Kidney glomerular epithelial cell (primary cell): ENCODE data around the gene SLC35A1.

ENCODE experiments used
- DNase-seq: peaks from one replicate; lab custom pipeline; 2025; lab: John Stamatoyannopoulos, UW

The SLC35A1 gene

DNA sequence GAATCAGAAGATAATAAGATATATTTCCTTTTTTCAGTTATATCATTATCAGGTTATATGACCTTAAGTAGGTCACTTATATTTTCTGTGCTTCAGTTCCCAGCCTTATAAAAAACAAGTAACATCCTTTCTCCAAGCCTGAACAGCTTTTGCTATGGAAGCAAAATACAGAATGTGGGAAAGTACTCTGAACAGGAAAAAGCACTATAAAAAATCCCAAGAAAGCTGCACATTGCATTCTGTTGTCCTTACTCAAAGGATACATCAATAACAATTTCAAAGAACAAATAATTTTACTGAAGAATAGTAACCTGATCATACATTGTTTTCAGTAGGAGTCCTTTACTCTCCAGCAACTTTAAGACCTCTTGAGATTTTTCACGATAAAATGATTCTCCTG lies 56.4 kb downstream of the SLC35A1 start:
- DNase-seq, result no peak

DNA sequence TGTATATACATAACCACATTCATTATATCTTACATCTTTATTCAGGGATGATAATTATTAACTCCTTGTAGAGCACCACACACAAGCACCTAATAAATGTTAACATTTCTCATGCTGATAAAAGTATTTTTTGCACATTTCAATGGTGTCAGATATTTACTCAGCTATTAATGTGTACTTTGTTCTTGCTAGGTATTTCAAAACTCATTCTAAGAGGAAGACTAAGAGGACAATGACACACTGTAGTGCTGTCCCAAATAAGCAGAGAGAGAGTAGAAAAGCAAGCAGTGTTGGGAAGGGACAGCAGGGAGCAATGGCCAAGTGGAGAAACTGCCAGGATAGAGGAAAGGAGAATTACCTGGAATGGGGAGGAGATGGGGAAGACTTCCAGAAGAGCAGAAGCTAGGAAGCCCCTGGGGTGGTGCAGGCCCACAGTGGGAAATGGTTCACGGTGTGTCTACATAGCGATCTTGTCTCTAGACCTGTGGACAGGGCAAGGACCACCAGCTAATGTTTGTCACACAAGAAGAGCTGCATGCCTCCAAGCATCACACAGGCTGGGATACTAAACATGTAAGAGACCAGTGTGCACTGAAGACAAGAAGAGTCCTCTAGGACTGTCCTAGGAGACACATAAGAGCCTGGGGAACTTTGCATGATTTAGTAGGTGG lies 61.7 kb downstream of the SLC35A1 start:
- DNase-seq, result no peak

DNA sequence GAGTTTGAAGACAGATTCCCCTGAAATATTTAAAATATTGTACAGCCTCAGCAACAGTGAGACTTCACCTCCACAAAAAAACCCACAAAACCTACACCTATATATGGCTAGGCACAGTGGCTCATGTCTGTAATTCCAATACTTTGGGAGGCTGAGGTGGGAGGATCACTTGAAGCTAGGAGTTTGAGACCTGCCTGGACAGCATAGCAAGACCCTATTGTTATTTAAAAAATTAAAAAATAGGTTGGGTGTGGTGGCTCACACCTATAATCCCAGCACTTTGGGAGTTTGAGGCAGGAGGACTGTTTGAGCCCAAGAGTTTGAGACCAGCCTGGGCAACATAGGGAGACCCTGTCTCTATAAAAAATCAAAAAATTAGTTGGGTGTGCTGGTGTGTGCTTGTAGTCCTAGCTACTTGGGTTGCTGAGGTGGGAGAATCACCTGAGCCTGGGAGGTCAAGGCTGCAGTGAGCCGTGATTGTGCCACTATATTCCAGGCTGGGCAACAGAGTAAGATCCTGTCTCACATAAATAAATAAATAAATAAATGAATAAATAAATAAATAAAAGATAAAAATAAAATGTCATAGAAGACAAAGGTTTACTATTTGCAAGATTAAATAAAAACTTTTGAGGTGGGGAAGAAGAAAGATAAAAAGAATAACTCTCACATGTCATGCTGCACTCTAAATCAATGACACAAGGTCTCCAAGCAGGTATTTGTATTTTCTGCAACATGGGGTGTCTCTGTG lies 65.9 kb downstream of the SLC35A1 start:
- no peak for DNase-seq

DNA sequence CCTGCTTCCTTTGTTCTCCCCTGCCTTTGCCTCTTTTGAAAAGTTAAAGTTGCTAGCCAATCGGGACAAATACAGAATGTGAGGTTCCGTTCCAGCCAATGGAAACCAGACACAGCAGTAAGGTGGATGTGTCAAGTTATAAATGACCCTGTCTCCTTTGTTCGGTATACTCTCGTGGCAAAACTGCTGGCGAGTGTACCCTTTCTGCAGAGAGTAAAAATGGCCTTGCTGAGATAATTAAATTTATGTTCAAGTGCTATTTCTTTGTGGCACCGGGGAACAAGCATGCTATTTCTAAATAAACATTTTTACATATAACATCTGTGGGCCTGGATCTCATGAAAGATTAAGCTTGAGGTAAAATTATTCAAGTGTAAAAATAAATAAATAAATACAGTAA lies 66.8 kb downstream of the SLC35A1 start:
- DNase-seq, result no peak

DNA sequence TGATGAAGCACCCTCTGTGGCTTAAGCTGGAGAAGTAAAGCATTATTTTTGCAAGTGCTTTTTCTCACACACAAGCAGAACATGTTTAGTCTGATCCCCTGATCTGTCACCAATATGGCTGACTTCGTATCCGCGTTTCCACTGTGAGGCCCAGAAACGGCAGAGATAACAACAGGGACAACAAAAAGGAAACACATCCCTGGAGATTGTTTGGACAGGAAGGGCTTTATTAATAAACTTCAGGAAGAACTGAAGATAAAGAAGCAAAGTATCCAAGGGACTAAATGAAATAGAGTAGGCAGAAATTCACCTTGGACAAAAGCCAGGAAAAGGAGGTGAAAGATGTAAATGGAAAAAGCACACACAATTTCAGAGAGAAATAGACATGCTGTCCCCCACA lies 67.8 kb downstream of the SLC35A1 start:
- no peak for DNase-seq

DNA sequence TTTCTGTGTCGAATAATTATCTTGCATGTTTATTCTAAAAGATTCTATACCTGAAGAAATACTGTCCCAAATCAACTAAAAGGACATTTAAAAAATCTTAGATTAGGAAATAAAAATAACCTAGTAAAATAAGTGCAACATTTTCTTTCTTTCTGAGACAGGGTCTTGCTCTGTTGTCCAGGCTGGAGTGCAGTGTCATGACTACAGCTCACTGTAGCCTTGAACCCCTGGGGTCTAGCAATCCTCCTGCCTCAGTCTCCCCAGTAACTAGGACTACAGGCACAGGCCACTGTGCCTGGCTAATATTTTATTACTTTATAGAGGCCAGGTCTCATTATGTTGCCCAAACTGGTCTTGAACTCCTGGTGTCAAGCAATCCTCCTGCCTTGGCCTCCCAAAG lies 68.3 kb downstream of the SLC35A1 start:
- no peak for DNase-seq

DNA sequence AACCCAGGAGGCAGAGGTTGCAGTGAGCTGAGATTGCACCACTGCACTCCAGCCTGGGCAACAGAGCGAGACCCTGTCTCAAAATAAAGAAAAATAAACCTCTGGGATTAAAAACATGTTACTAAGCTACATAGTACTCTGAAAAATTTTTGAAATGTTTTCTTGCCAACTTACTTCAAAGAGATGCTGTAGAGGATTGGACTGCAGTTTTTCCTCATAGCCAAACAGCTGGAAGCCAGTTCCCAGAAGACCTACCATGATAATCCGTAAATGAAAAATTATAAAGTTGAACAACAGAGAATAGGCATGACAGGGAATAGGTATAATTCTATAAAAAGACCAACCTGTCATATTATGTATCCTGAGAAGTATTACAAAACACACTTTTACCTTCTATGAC lies 69.0 kb downstream of the SLC35A1 start:
- DNase-seq, result no peak

DNA sequence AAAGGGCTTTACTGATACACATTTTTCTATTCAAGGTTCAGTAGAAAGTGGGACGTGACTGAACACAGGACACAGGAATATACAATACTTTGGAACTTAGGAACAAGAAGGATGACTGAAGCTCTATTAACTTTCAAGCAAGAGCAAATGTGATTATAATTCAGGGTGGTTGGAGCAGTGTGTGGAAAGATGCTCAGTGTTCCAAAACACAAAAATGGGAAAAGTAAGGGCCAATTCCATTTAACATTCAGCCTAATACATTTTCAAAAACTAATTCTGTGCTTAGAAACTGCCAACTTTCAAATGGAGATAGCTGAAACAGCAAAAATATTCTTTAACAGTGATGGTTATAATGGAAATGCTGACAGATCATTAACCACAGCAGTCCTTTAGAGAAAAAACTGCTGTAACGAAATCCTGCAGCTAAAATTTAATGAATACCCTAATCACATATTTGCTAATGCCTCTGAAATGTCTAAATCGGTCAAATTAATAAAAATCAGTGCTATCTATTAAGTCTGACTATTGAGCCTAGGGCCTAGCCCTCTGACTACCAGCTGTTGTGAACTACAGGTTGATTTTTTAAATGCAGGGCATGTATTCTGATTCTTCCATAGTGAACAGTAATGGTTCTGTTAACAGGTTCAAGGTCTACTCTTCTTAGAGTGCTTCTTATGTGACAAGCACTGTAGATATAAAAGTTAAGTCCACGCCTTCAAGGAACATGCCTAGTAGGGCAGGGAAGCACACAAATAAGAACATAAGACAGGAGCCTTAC lies 71.1 kb downstream of the SLC35A1 start:
- no peak for DNase-seq

DNA sequence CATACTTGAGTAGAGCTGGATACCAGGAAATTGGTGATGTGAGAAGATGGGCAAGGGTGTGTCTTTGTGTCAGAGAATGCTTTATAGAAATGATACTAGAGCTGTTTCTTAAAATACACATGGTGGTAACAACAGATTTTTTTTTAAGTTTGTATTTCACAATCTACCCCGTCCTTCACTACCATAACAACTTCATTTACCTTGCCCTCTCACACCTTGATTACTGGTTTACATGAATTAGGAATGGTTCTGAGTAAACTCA lies 71.6 kb downstream of the SLC35A1 start:
- DNase-seq, result no peak

DNA sequence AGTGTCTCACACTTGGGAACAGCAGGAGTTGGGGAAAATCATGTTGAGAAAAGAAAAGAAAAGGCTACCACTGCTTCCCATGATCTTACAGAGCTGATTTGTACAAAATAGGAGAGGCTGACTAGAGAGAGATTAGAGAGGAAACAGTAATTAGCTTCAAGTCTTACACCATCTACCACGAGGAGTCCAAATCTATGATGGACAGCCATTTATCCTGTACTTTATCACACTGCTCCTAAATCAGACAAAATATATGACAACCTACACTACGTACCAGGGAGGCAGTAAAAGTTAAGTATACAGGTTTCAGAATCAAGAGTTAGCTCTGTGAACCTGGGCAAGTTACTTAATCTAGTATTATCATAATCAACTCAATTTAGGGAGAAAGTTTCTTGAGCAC lies 79.0 kb downstream of the SLC35A1 start:
- DNase-seq, result no peak

DNA sequence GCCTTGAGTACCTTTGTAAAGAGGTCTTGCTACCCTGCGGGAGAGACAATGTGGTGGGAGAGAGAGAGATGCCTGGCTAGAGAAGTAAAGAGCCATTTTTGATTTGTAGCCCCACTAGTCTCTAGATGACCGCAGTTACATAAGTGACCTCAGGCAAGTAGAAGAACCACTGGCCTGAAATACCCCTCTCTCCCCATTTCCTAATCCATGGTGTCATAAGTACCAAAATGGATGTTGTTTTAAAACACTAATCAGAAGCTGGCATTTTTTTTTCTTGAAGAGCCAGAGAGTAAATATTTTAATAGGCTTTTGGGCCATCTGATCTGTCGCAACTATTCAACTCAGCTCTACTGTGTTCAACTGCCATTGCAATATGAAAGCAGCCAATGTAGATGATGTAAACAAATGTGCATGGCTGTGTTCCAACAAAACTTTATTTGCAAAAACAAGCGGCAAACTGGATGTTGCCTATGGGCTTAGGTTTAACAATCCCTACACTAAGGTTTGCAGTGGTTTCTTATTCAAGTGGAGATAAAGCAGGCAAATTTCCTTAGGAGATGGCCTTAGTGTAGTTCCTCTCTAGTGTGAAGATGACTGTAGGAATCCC lies 80.5 kb downstream of the SLC35A1 start:
- DNase-seq, result no peak

DNA sequence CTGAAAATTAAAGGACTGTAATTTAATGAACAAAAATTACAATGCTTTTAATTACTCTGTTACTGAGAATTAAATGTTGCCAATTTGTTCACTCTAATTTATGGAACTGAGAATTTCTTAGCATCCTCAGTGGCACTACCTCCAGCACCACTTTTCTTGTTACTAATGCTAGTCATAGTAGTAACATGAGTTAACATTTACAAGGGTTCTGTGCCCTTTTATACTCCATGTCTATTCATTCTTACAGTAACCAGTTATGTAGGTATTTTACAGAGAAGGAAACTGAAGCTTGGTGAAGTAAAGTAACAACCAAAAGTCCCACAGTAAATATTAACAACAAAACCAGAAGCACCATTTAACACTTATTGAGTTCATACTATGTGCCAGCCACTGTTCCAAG lies 82.7 kb downstream of the SLC35A1 start:
- DNase-seq, result no peak

DNA sequence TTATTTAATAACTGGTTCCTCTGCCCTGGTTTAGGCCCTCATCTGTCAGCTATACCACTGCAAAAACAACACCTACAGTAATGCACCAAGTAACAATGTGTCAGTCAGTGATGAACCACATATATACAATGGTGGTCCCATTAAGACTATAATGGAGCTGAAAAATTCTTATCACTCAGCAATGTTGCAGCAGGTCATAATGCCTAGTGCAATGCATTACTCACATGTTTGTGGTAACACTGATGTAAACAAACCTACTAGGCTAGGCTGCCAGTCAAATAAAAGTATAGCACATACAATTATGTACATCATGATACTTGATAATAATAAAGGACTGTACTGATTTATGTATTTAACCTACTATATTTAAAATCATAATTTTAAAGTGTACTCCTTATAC lies 85.7 kb downstream of the SLC35A1 start:
- no peak for DNase-seq

DNA sequence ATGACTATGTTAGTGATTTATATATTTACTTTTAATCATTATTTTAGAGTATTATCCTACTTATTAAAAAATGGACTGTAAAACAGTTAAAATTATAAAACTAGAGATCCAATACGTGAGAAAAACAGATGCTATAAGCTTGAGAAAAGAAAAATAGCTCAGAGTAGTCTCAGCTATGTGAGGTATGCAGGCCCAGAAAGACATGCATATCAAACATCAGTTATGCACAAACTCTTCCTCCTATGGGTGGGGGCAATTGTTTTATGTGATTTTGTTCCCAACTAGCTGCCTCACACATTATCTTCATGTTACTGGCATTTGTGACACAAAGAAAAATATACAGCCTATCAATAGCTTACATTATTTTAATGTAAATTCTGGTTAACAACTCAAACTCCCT lies 88.2 kb downstream of the SLC35A1 start:
- DNase-seq, result no peak
